ENCODE data around the gene CNTN5. TPM values are rescaled to one million over a fixed set of nuclear protein-coding genes. Genes with fewer than 3 reads are reported as not detected.

CNTN5 gene
- total and polyA plus RNA-seq, 2 donors (not counting 1 experiment from before 2014, with no cell fraction given) = not detected

DNA sequence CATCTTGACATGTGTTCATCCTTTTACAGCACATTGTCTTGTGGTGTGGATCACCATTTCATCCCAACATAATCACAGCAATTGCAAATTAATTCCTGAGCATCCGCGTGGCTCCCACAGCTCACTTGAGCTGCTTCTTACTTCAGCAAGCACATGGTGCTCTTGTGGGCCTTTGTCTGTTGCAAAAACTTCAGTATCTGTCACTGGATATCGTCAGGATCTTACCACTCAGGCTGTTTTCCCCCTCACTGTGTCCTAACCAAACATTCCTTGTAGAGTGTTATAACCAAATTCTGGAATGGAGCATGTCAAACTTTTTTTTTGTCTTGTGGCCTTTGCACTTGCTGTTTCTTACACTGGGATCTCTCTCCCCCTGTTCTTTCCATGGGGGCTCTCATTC lies 983.2 kb downstream of the CNTN5 start:
- peaks cover 0 to 7% (median 1%) of the 10 kb centered on the region in 3 donors for H3K9me3 ChIP-seq (ENCODE audit: control extremely low read depth in 1 of 3, control insufficient read depth in 2 of 3, insufficient read depth in 1 of 3, low read length in 2 of 3)
- no peaks in the 10 kb centered on the region for H3K4me1 ChIP-seq (ENCODE audit: control insufficient read depth in 2 of 2, insufficient read depth in 2 of 2, low read length in 2 of 2)
- H3K27me3 ChIP-seq (replicated peaks in 1 of 4; ENCODE audit: control extremely low read depth in 1 of 4, control insufficient read depth in 3 of 4, insufficient read depth in 4 of 4, low read length in 3 of 4) = no peaks in the 10 kb centered on the region
- no peak overlapping the region for H3K9ac ChIP-seq (ENCODE audit: low read length)
- ChIA-PET POLR2A (no interaction called here), CTCF (no interaction called here)
- no peak overlapping the region for H3K4me3 ChIP-seq (ENCODE audit: control extremely low read depth in 1 of 5, extremely low read depth in 1 of 5, insufficient read depth in 1 of 5, low read depth in 2 of 5, low read length in 4 of 5)
- H3K27ac Mint-ChIP-seq = no peak overlapping the region
- no peak overlapping the region for H2AFZ ChIP-seq (ENCODE audit: insufficient read depth, low read depth, low read length, poor library complexity, severe bottlenecking)
- H3K9me3 Mint-ChIP-seq (ENCODE audit: insufficient read depth) = peaks cover 3% of the 10 kb centered on the region
- ATAC-seq (ENCODE audit: low read depth) (no peak), DNase-seq (no peak)
- H3K27ac ChIP-seq (ENCODE audit: low read length in 2 of 2) = no peak overlapping the region
- no peaks in the 10 kb centered on the region for H3K36me3 ChIP-seq (replicated peaks in 1 of 2; ENCODE audit: control extremely low read depth in 1 of 2, control insufficient read depth in 1 of 2, extremely low read depth in 1 of 2, insufficient read depth in 2 of 2, low read length in 1 of 2)
- WGBS (ENCODE audit: insufficient coverage) = 60% methylated on average over 1 of the region's 3 CpGs
- H3K79me2 ChIP-seq (ENCODE audit: control insufficient read depth, insufficient read depth, low read length) = no peaks in the 10 kb centered on the region
- H3K27me3 Mint-ChIP-seq = no peaks in the 10 kb centered on the region
- H3K4me2 ChIP-seq (replicated peaks; ENCODE audit: low read depth, low read length, poor library complexity, severe bottlenecking) = no peak overlapping the region
- no peak overlapping the region for H3K4me3 Mint-ChIP-seq
- TF ChIP-seq, protein P1, sequence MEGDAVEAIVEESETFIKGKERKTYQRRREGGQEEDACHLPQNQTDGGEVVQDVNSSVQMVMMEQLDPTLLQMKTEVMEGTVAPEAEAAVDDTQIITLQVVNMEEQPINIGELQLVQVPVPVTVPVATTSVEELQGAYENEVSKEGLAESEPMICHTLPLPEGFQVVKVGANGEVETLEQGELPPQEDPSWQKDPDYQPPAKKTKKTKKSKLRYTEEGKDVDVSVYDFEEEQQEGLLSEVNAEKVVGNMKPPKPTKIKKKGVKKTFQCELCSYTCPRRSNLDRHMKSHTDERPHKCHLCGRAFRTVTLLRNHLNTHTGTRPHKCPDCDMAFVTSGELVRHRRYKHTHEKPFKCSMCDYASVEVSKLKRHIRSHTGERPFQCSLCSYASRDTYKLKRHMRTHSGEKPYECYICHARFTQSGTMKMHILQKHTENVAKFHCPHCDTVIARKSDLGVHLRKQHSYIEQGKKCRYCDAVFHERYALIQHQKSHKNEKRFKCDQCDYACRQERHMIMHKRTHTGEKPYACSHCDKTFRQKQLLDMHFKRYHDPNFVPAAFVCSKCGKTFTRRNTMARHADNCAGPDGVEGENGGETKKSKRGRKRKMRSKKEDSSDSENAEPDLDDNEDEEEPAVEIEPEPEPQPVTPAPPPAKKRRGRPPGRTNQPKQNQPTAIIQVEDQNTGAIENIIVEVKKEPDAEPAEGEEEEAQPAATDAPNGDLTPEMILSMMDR (IDR thresholded peaks at IDR 0.05) = no peak
- TF ChIP-seq EZH2 (IDR thresholded peaks at IDR 0.05; ENCODE audit: borderline replicate concordance, insufficient read depth, low read depth, low read length, poor library complexity, severe bottlenecking) = no peak
- no peaks in the 10 kb centered on the region for H3K4me1 Mint-ChIP-seq
- intact Hi-C loops (cut with micrococcal nuclease) = no loop called here
- no peaks in the 10 kb centered on the region for H4K20me1 ChIP-seq (ENCODE audit: control insufficient read depth, insufficient read depth, low read length, poor library complexity, severe bottlenecking)

DNA sequence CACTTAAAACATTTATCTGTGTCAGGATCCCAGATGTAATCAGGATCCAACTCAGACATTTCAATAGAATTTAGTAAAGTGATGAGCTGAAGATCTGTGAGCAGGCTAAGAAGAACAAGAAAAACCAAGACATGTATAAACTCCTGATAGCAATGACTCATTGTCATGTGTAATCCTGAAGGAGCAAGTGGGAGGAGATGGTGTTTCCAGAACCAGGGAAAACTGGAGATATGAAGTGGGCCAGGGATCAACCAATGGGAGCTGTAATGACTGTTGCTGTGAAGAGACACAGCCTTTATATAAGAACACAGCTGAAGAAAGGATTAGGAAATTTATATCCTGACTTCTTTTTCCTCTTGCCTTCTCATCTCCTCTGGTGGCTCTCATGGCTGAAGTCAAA lies 983.8 kb downstream of the CNTN5 start:
- H3K79me2 ChIP-seq (ENCODE audit: control insufficient read depth, insufficient read depth, low read length) = no peaks in the 10 kb centered on the region
- intact Hi-C loops (cut with micrococcal nuclease) = no loop called here
- no peak overlapping the region for H3K27ac ChIP-seq (ENCODE audit: low read length in 2 of 2)
- H3K4me1 ChIP-seq (ENCODE audit: control insufficient read depth in 2 of 2, insufficient read depth in 2 of 2, low read length in 2 of 2) = no peaks in the 10 kb centered on the region
- H3K27me3 ChIP-seq (replicated peaks in 1 of 4; ENCODE audit: control extremely low read depth in 1 of 4, control insufficient read depth in 3 of 4, insufficient read depth in 4 of 4, low read length in 3 of 4) = no peaks in the 10 kb centered on the region
- H4K20me1 ChIP-seq (ENCODE audit: control insufficient read depth, insufficient read depth, low read length, poor library complexity, severe bottlenecking) = no peaks in the 10 kb centered on the region
- ChIA-PET POLR2A (no interaction called here), CTCF (no interaction called here)
- H3K9me3 ChIP-seq (ENCODE audit: control extremely low read depth in 1 of 3, control insufficient read depth in 2 of 3, insufficient read depth in 1 of 3, low read length in 2 of 3) = peaks cover 0 to 7% (median 1%) of the 10 kb centered on the region in 3 donors
- TF ChIP-seq EZH2 (IDR thresholded peaks at IDR 0.05; ENCODE audit: borderline replicate concordance, insufficient read depth, low read depth, low read length, poor library complexity, severe bottlenecking) = no peak
- TF ChIP-seq, protein P1 (IDR thresholded peaks at IDR 0.05) = no peak
- DNase-seq (no peak), ATAC-seq (ENCODE audit: low read depth) (no peak)
- H3K9ac ChIP-seq (ENCODE audit: low read length) = no peak overlapping the region
- no peak overlapping the region for H3K27ac Mint-ChIP-seq
- no peak overlapping the region for H3K4me3 ChIP-seq (ENCODE audit: control extremely low read depth in 1 of 5, extremely low read depth in 1 of 5, insufficient read depth in 1 of 5, low read depth in 2 of 5, low read length in 4 of 5)
- no peak overlapping the region for H3K4me3 Mint-ChIP-seq
- no peaks in the 10 kb centered on the region for H3K4me1 Mint-ChIP-seq
- H3K27me3 Mint-ChIP-seq = no peaks in the 10 kb centered on the region
- H3K9me3 Mint-ChIP-seq (ENCODE audit: insufficient read depth) = peaks cover 3% of the 10 kb centered on the region
- H2AFZ ChIP-seq (ENCODE audit: insufficient read depth, low read depth, low read length, poor library complexity, severe bottlenecking) = no peak overlapping the region
- no peak overlapping the region for H3K4me2 ChIP-seq (replicated peaks; ENCODE audit: low read depth, low read length, poor library complexity, severe bottlenecking)
- no peaks in the 10 kb centered on the region for H3K36me3 ChIP-seq (replicated peaks in 1 of 2; ENCODE audit: control extremely low read depth in 1 of 2, control insufficient read depth in 1 of 2, extremely low read depth in 1 of 2, insufficient read depth in 2 of 2, low read length in 1 of 2)

All from B cell (primary cell).